GM23248 (cell line): Measurements from ENCODE around the gene PLCB1. TPM values are rescaled to one million over a fixed set of nuclear protein-coding genes. Genes with fewer than 3 reads are reported as not detected.

Source experiments
- DNase-seq: peaks from one replicate; pipeline ENCODE4 v3.0.0-alpha.2; 2015
- H2AFZ ChIP-seq: fragments of 200-600 bp; sonication (generic); 2 replicates; pipeline ENCODE4 v1.6.1; 2016; ENCODE audit warnings: antibody characterized with exemption
- H3F3A ChIP-seq: fragments of 200-600 bp; sonication (generic); 2 replicates; pipeline ENCODE4 v1.6.1; 2016; ENCODE audit warnings: mild to moderate bottlenecking, antibody characterized with exemption, mixed run types; ENCODE audit not compliant: insufficient read depth
- H3K27ac ChIP-seq: fragments of 200-600 bp; sonication (generic); 2 replicates; pipeline ENCODE4 v1.5.1; 2016; ENCODE audit warnings: mild to moderate bottlenecking
- H3K27me3 ChIP-seq: fragments of 200-600 bp; sonication (generic); replicated peaks from 2 replicates; pipeline ENCODE4 v1.6.1; 2016; ENCODE audit warnings: mild to moderate bottlenecking; ENCODE audit not compliant: insufficient read depth
- H3K36me3 ChIP-seq: fragments of 200-600 bp; sonication (generic); 2 replicates; pipeline ENCODE4 v1.6.1; 2016; ENCODE audit warnings: low read depth, mild to moderate bottlenecking
- H3K4me1 ChIP-seq: fragments of 200-600 bp; sonication (generic); 2 replicates; pipeline ENCODE4 v1.6.1; 2016; ENCODE audit warnings: mild to moderate bottlenecking; ENCODE audit not compliant: insufficient read depth
- H3K4me2 ChIP-seq: fragments of 200-600 bp; sonication (generic); one replicate; pipeline ENCODE4 v1.6.1; 2016; ENCODE audit warnings: mild to moderate bottlenecking; ENCODE audit not compliant: unreplicated experiment
- H3K4me3 ChIP-seq: fragments of 200-600 bp; sonication (generic); 2 replicates; pipeline ENCODE4 v1.5.1; 2016; ENCODE audit warnings: mild to moderate bottlenecking
- H3K79me2 ChIP-seq: fragments of 200-600 bp; sonication (generic); 2 replicates; pipeline ENCODE4 v1.6.1; 2016; ENCODE audit warnings: mild to moderate bottlenecking; ENCODE audit not compliant: insufficient read depth
- H3K9ac ChIP-seq: fragments of 200-600 bp; sonication (generic); 2 replicates; pipeline ENCODE4 v1.6.1; 2016; ENCODE audit warnings: mild to moderate bottlenecking
- H3K9me2 ChIP-seq: fragments of 200-600 bp; sonication (generic); 2 replicates; pipeline ENCODE4 v1.6.1; 2016; ENCODE audit warnings: mixed run types, mild to moderate bottlenecking, moderate library complexity; ENCODE audit not compliant: insufficient read depth
- H3K9me3 ChIP-seq: fragments of 200-600 bp; sonication (generic); one replicate; pipeline ENCODE4 v1.6.1; 2017; ENCODE audit warnings: low read depth
- H4K20me1 ChIP-seq: fragments of 200-600 bp; sonication (generic); 2 replicates; pipeline ENCODE4 v1.6.0; 2016; ENCODE audit not compliant: insufficient read depth
- EZH2 ChIP-seq: fragments of 200-600 bp; sonication (generic); IDR thresholded peaks from 2 replicates; pipeline ENCODE4 v1.6.1; 2018; ENCODE audit warnings: antibody characterized with exemption, mild to moderate bottlenecking; ENCODE audit not compliant: insufficient read depth, poor library complexity, severe bottlenecking
- EZH2phosphoT487 ChIP-seq: fragments of 200-600 bp; sonication (generic); IDR thresholded peaks from 2 replicates; pipeline ENCODE4 v1.6.1; 2018; ENCODE audit warnings: antibody characterized with exemption, moderate library complexity, mild to moderate bottlenecking, low read depth; ENCODE audit not compliant: insufficient read depth
- WGBS, 2 experiments: methylation state at CpG; one replicate each; pipeline ENCODE4 v1.1.6; 2015 to 2017; ENCODE audit warnings: low lambda C conversion rate in 2 of 2, low coverage in 1 of 2; ENCODE audit errors: missing lambda C conversion rate in 2 of 2; 5-methylcytosine and 5-hydroxymethylcytosine counted together
- in situ Hi-C: fragments of 300-500 bp; cut with MboI; formaldehyde crosslinking; loops from 2 replicates; pipeline ENCODE4 v1.15.0; 2020
- polyA plus RNA-seq: library from polyadenylated mRNA; unstranded; fragments of >200 nt; fragmentation: Nextera tagmentation; extraction: Ambion mirVana; gene quantifications from 2 replicates; pipeline ENCODE4 v1.2.1, GENCODE V29; 2016
- total RNA-seq: library from RNA; depleted of rRNA; stranded (reverse); fragments of >200 nt; shearing (Covaris generic); gene quantifications from 2 replicates; pipeline ENCODE4 v1.2.3, GENCODE V29; 2014

Gene PLCB1
- total and polyA plus RNA-seq, 2 experiments from 2014 or later = 3.7 to 12.8 TPM

DNA sequence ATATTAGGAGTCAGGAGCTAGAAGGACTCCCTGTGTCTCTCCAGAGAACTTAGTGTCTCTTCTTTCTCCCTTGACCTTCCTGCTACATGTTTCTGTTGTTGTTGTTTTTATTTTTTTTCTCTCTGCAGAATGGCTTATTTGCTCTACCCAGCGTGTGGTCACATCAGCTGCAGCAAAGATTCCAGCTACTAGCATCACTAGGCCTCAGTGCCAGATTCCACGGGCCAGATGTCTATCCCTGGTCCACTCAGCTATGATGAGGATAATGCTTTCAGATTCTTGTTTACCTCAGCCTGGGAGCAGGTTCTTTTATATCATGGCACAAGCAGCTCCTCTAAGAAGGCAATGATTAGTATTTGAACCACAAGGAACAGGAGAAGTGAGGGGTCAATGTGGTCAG lies 110.0 kb downstream of the PLCB1 start:
- H3K27ac ChIP-seq = no peak overlapping the region
- peaks cover 16% of the 10 kb centered on the region; the same call in 1 of the 2 replicates for H3K4me1 ChIP-seq
- H3K9me3 ChIP-seq = no peaks in the 10 kb centered on the region
- no peak overlapping the region for H3K4me3 ChIP-seq
- WGBS, 2 experiments = 30 to 34% methylated on average over 2 of the region's 2 CpGs
- no peaks in the 10 kb centered on the region for H3K79me2 ChIP-seq
- in situ Hi-C loops = no loop called here
- H3K9me2 ChIP-seq = no peaks in the 10 kb centered on the region
- no peak overlapping the region for H3K4me2 ChIP-seq
- no peak overlapping the region for H2AFZ ChIP-seq
- 0 out of 2 replicates have a peak, but pooled peaks cover 3% of the 10 kb centered on the region for H3F3A ChIP-seq
- H3K9ac ChIP-seq = no peak overlapping the region
- no peak for TF ChIP-seq EZH2
- no peak for TF ChIP-seq EZH2phosphoT487
- DNase-seq = peak; percentile 10
- no peaks in the 10 kb centered on the region for H3K36me3 ChIP-seq
- H3K27me3 ChIP-seq = no peaks in the 10 kb centered on the region
- H4K20me1 ChIP-seq = no peaks in the 10 kb centered on the region

GRCh38 chr20:8242827-8243724 lies 111.0 kb downstream of the PLCB1 start:
- in situ Hi-C loops = no loop called here
- Histone ChIP-seq H3K27me3 (no peaks in the 10 kb centered on the region), H3K4me3 (no peak overlapping the region), H4K20me1 (no peaks in the 10 kb centered on the region), H3K9me2 (no peaks in the 10 kb centered on the region), H3K9ac (no peak overlapping the region), H2AFZ (peak overlapping the region; percentile 13; the same call in 1 of the 2 replicates), H3F3A (0 out of 2 replicates have a peak, but pooled peaks cover 3% of the 10 kb centered on the region), H3K4me2 (no peak overlapping the region), H3K79me2 (no peaks in the 10 kb centered on the region), H3K9me3 (no peaks in the 10 kb centered on the region), H3K27ac (no peak overlapping the region), H3K36me3 (no peaks in the 10 kb centered on the region), H3K4me1 (peaks cover 16% of the 10 kb centered on the region; the same call in 1 of the 2 replicates)
- TF ChIP-seq EZH2phosphoT487 (no peak), EZH2 (no peak)
- peak; percentile 23 for DNase-seq
- WGBS, 2 experiments = 67% methylated on average over 7 of the region's 7 CpGs

- DNase-seq = peak; percentile 77
- TF ChIP-seq EZH2 (no peak), EZH2phosphoT487 (no peak)
- no peaks in the 10 kb centered on the region for H4K20me1 ChIP-seq
- no peaks in the 10 kb centered on the region for H3K9me2 ChIP-seq
- no peaks in the 10 kb centered on the region for H3K79me2 ChIP-seq
- WGBS, 2 experiments = 22 to 43% methylated on average over 2 of the region's 2 CpGs
- H3K36me3 ChIP-seq = no peaks in the 10 kb centered on the region
- H3K27ac ChIP-seq = no peak overlapping the region
- H3K9ac ChIP-seq = no peak overlapping the region
- H2AFZ ChIP-seq = peak overlapping the region; percentile 55
- peaks cover 16% of the 10 kb centered on the region; the same call in 1 of the 2 replicates for H3K4me1 ChIP-seq
- peak overlapping the region; percentile 18 for H3K4me2 ChIP-seq
- in situ Hi-C loops = no loop called here
- 0 out of 2 replicates have a peak, but pooled peaks cover 3% of the 10 kb centered on the region for H3F3A ChIP-seq
- H3K4me3 ChIP-seq = no peak overlapping the region
- no peaks in the 10 kb centered on the region for H3K27me3 ChIP-seq
- H3K9me3 ChIP-seq = no peaks in the 10 kb centered on the region
Observed at GRCh38 chr20:8244637-8245036, 112.6 kb downstream of the PLCB1 start.

GRCh38 chr20:8246153-8246552 lies 114.1 kb downstream of the PLCB1 start:
- DNase-seq = no peak
- no peak overlapping the region for H3K9ac ChIP-seq
- no peaks in the 10 kb centered on the region for H3K79me2 ChIP-seq
- no peaks in the 10 kb centered on the region for H3K36me3 ChIP-seq
- 0 out of 2 replicates have a peak, but pooled peaks cover 3% of the 10 kb centered on the region for H3F3A ChIP-seq
- no peaks in the 10 kb centered on the region for H3K9me3 ChIP-seq
- in situ Hi-C loops = no loop called here
- TF ChIP-seq EZH2phosphoT487 = no peak
- TF ChIP-seq EZH2 = no peak
- H3K4me2 ChIP-seq = no peak overlapping the region
- no peak overlapping the region for H2AFZ ChIP-seq
- H3K27ac ChIP-seq = no peak overlapping the region
- no peaks in the 10 kb centered on the region for H3K27me3 ChIP-seq
- H3K9me2 ChIP-seq = no peaks in the 10 kb centered on the region
- 96 to 100% methylated on average over 1 of the region's 1 CpG for WGBS, 2 experiments
- H3K4me1 ChIP-seq = peaks cover 16% of the 10 kb centered on the region; the same call in 1 of the 2 replicates
- H3K4me3 ChIP-seq = no peak overlapping the region
- H4K20me1 ChIP-seq = no peaks in the 10 kb centered on the region
